ENCODE data around the gene IFNG-AS1.
A peak's percentile ranks its signal among the peaks of the same experiment; 100 is the strongest.

IFNG-AS1 gene

DNA sequence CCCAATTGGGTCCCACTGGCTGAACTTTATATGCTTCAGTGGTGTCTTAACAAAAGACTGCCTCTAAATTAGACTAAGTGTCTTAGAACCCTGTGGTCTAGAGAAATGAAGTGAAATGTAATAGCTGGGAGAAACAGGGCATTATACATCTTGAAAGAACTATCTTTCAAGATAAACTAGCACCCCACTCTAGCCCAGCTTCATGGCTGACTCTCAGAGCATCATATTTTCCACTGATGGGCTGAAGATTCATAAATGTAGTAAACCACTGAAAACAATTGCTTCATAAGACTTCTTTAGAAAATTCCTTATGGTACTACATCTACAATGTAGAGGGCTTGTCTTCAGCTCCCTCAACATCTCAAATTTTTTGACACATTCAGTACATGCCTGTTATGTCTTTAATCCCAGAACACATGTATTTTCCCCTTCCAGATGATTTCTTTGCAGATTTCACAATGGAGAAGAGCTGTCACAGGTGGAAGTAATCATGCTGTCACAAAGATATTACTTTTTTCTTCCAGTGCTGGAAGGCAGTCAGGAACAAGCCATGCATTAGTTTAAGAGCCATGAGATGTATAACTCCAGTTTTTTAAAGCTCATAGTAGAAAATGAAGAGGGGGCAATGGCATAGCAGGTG, 48.5 kb downstream of the IFNG-AS1 start:
- DNase-seq (ENCODE audit: low read depth): no peak

- no peak for DNase-seq (ENCODE audit: low read depth)
These were observed 49.4 kb downstream of the IFNG-AS1 start for GRCh38 chr12:68038650-68039049.

- DNase-seq (ENCODE audit: low read depth): peak; percentile 39
These were observed 51.3 kb downstream of the IFNG-AS1 start for GRCh38 chr12:68040450-68041075.

DNA sequence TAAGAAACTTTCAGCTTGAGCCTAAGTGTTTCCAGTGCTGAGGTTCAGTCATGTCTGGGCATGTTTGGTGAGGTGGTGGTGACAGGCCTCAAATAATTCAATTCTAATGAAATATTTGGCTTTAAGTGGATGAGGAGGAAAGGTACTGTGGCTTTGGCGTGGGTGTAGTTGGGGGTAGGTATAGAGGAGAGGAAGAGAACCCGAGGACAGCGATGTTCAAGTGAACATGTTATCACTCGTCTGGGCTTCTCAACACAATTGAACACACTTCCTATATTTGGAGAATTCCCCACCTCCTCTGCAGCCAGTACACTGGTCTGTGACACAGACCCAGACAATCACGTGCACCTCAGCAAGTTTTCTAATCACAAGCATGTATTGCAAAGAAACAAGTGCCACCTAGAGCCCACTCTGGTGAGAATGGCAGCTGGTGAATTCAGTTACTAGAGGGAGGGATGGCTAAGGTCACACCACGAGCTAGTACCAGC, 53.0 kb downstream of the IFNG-AS1 start:
- DNase-seq (ENCODE audit: low read depth): no peak

DNA sequence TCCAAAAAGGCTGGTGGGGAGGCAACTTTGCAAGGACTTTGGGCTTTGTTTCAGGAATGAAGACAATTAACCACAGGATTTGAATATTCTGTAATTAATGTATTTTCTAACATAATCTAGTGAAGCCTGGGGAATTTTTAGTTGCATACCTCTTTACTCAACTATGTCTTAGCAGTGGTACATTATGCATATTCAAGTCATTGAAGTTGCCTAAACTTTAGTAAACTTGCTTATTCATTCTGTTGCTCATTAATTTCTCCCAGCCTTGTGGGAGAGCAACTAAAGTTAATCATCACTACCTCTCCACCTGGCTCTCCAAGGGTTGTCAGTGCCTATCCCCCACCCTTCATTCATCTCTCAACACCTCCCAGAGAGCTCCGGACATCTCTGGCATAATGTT, 54.2 kb downstream of the IFNG-AS1 start:
- DNase-seq (ENCODE audit: low read depth): no peak

- DNase-seq (ENCODE audit: low read depth): no peak
These were observed 59.5 kb downstream of the IFNG-AS1 start for GRCh38 chr12:68048648-68049297.

GRCh38 chr12:68056300-68056699, 67.1 kb downstream of the IFNG-AS1 start:
- no peak for DNase-seq (ENCODE audit: low read depth)

DNA sequence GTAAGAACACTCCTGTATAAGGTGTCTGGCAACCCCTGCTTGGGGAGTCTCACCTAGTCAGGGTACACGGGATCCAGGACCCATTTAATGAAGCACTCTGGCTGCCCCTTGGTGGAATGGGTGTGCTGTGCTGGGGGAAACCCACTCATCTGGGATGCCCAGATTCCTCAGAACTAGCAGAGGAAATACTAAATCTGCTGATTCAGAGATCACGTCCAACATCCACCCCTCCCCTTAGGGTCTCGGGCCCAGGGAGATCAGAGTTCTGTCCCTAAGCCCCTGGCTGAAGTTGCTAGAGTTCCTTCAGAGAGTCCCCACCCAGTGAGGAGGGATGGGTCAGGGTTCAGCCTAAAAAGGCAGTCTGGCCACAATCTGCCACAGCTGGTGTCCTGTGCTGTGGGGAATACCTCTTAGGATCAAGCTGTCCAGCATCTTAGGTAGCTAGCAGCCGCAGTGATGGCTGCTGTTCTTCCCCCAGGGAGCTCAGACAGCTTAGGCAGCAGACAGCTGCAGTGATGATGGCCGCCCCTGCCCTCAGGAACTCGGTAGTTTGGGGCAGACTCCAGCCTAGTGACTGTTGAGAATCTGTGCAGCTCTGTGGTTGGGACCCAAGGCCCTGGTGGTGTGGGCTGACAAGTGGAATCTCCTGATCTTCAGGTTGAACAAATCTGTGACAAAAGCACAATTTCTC, 74.8 kb downstream of the IFNG-AS1 start:
- no peak for DNase-seq (ENCODE audit: low read depth)

DNA sequence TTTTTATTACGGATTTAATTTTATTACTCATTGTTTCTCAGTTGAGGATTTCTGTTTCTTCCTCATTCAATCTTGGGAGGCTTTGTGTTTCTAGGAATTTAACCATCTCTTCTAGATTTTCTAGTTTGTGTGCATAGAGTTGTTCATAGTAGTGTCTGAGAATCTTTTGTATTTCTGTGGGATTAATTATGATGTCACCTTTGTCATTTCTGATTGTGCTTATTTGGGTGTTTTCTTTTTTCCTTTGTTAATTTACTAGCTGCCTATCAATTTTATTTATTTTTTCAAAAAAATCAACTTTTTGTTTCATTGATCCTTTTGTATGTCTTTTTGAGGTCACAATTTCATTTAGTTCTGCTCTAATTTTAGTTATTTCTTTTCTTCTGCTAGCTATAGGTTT, 75.9 kb downstream of the IFNG-AS1 start:
- no peak for DNase-seq (ENCODE audit: low read depth)

DNA sequence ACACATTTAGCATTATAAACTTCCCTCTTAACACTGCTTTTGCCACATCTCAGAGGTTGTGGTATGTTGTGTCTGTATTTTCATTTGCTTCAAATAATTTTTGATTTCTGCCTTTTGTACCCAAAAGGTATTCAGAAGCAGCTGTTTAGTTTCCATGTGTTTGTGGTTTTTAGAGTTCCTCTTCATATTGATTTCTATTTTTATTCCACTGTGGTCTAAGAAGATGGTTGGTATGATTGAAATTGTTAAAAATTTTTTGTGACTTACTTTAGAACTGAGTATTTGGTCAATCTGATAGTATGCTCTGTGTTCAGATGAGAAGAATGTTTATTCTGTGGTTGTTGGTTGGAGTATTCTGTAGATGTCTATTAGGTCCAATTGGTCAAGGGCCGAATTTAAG, 76.4 kb downstream of the IFNG-AS1 start:
- DNase-seq (ENCODE audit: low read depth): no peak

GRCh38 chr12:68067762-68068376, 78.6 kb downstream of the IFNG-AS1 start:
- no peak for DNase-seq (ENCODE audit: low read depth)

GRCh38 chr12:68069275-68069674, 80.0 kb downstream of the IFNG-AS1 start:
- DNase-seq (ENCODE audit: low read depth): no peak
